NCI-H2081 (cell line): ENCODE results near the gene DNAI7.
A peak's percentile ranks its signal among the peaks of the same experiment; 100 is the strongest.

ENCODE experiments used
- DNase-seq, 2 experiments: peaks; one replicate each; lab custom pipeline; 2025; lab: John Stamatoyannopoulos, UW

The DNAI7 gene

GRCh38 chr12:25195056-25195971 lies at the start of gene DNAI7, which contains the start of gene ETFRF1:
TSS of gene DNAI7 (minus strand) at chr12:25195160. CDS start at chr12:25195078, 82 bp downstream.
TSS of gene ETFRF1 (plus strand) at chr12:25195237. CDS start at chr12:25203957, 8,720 bp downstream.
- DNase-seq: peak; percentile 95 to 96

- DNase-seq: no peak
Measured at GRCh38 chr12:25243680-25243990, 48.7 kb upstream of the DNAI7 start.

- no peak for DNase-seq
Measured at GRCh38 chr12:25242981-25243679, 48.2 kb upstream of the DNAI7 start.

GRCh38 chr12:25241167-25242020 lies 46.4 kb upstream of the DNAI7 start:
- peak; percentile 8 to 20 for DNase-seq

GRCh38 chr12:25236626-25237025 lies 41.7 kb upstream of the DNAI7 start:
- DNase-seq: no peak

GRCh38 chr12:25236190-25236589 lies 41.2 kb upstream of the DNAI7 start:
- DNase-seq: no peak

- DNase-seq: no peak
Measured at GRCh38 chr12:25213338-25213737, 18.4 kb upstream of the DNAI7 start.

- no peak for DNase-seq
Measured at GRCh38 chr12:25208554-25208953, 13.6 kb upstream of the DNAI7 start.

- no peak for DNase-seq
Measured at GRCh38 chr12:25207846-25208245, 12.9 kb upstream of the DNAI7 start.

GRCh38 chr12:25207411-25207810 lies 12.5 kb upstream of the DNAI7 start:
- DNase-seq: no peak

- DNase-seq: no peak
Measured at GRCh38 chr12:25202137-25202536, 7.2 kb upstream of the DNAI7 start.

- no peak for DNase-seq
Measured at GRCh38 chr12:25200703-25201102, 5.7 kb upstream of the DNAI7 start.

GRCh38 chr12:25197608-25198007 lies 2.6 kb upstream of the DNAI7 start:
- no peak for DNase-seq

GRCh38 chr12:25194722-25195055 lies 271 bp downstream of the DNAI7 start:
- DNase-seq: no peak

GRCh38 chr12:25194214-25194613 lies 746 bp downstream of the DNAI7 start:
- DNase-seq: no peak

- DNase-seq: no peak
Measured at GRCh38 chr12:25190793-25191192, 4.2 kb downstream of the DNAI7 start.

- DNase-seq: no peak
Measured at GRCh38 chr12:25189656-25190055, 5.3 kb downstream of the DNAI7 start.

GRCh38 chr12:25187781-25188180 lies 7.2 kb downstream of the DNAI7 start:
- DNase-seq: no peak

- no peak for DNase-seq
Measured at GRCh38 chr12:25186788-25187402, 8.1 kb downstream of the DNAI7 start.

GRCh38 chr12:25186038-25186787 lies 8.7 kb downstream of the DNAI7 start:
- no peak for DNase-seq

- no peak for DNase-seq
Measured at GRCh38 chr12:25184132-25184531, 10.8 kb downstream of the DNAI7 start.
